GM20000 (cell line): Measurements from ENCODE around the gene DTYMK.

Experiments
- DNase-seq: peaks from one replicate; pipeline ENCODE4 v3.0.0; 2012; ENCODE audit warnings: low spot score
- CTCF ChIP-seq: IDR thresholded peaks from 2 replicates; pipeline ENCODE4 v1.5.1; 2012; ENCODE audit warnings: mild to moderate bottlenecking, control low read depth; ENCODE audit errors: extremely low read depth, missing control alignments

DTYMK gene

GRCh38 chr2:241652722-241653121, 33.9 kb downstream of the DTYMK start:
- no peak for DNase-seq
- TF ChIP-seq CTCF: no peak

DNA sequence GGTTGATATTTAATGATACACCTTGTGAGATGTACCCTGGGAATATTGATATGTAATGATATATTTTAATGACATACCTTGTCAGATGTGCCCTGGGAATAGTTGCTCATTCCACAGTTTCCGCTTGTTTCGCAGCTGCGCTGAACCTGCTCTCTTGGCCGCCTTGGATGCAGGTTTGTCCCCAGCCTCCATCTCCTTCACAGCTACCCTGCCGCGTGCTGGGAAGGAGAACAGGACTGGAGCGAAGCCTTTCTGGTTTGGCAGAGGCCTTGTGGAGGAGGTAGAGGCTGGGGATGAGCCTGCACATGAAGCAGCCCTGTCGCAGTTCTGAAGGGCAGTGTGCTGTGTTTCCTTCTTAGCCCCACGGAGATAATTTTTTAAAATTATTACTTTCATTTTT, 34.5 kb downstream of the DTYMK start:
- no peak for TF ChIP-seq CTCF
- no peak for DNase-seq

DNA sequence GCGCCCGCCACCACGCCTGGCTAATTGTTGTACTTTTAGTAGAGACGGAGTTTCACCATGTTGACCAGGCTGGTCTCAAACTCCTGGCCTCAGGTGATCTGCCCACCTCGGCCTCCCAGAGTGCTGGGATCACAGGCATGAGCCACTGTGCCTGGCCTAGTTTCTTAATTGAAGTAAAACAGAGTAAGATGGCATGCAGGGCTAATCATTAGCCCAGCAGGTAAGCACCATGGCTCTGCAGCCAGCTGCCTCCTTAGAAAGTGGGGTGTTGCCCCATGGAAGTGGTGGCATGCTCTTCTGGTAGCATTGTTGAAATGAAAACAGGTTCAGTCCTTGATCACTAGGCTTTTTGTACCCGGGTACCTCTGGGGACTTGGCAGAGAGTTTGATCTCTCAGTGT, 36.7 kb downstream of the DTYMK start:
- DNase-seq: no peak
- TF ChIP-seq CTCF: no peak

DNA sequence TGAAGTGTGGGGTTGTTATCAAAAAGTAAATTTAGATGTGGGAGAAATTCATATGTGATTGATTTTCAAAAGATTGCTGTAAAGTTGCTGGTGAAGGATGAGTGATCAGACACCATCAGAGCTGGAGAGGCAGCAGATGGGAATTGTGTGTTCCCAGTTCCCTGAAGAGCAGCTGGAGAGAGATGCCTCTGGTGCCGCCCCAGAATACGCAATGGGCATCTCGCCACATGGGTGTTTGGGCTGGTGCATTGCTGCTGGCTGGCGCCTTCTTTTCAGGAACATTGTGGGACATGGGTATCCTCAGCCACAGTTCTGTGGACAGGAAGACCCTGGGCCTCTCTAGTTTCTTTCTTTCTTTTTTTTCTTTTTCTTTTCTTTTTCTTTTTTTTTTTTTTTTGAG, 37.2 kb downstream of the DTYMK start:
- DNase-seq: no peak
- no peak for TF ChIP-seq CTCF

DNA sequence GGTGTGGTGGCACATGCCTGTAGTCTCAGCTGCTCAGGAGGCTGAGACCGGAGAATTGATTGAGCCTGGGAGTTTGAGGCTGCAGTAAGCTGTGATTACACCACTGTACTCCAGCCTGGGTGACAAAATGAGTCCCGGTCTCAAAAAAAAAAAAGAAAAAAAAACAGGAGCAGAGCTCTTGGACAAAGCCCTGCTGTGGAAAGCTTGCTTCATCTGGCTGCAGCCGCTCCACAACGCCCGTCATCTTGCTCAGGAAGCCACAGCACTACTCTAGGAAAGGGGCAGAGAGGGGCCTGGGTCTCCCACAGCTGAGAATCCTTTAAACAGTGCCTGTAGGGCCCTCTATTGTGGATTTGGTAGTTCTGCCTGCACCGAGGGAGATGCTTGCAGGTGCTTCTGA, 38.2 kb downstream of the DTYMK start:
- no peak for TF ChIP-seq CTCF
- no peak for DNase-seq

- DNase-seq: no peak
- no peak for TF ChIP-seq CTCF
These were observed 40.5 kb downstream of the DTYMK start for GRCh38 chr2:241645915-241646645.

- DNase-seq: no peak
- TF ChIP-seq CTCF: no peak
These were observed 41.3 kb downstream of the DTYMK start for GRCh38 chr2:241645056-241645914.
